Activated T-cell treated with anti-CD3 and anti-CD28 coated beads, Interleukin-2, amount 50 U/mL, for 24 hours (primary cell): ENCODE data around the gene TNFSF11.

Experiments used
- DNase-seq: peaks from one replicate; pipeline ENCODE4 v3.0.0-alpha.2; 2020
- H3K27ac Mint-ChIP-seq: 2 replicates; pipeline ENCODE4 v1.8.0; 2020; ENCODE audit warnings: mild to moderate bottlenecking, mixed read lengths
- H3K27me3 Mint-ChIP-seq: 2 replicates; pipeline ENCODE4 v1.8.0; 2020; ENCODE audit warnings: mixed read lengths
- H3K36me3 Mint-ChIP-seq: 2 replicates; pipeline ENCODE4 v1.8.0; 2020; ENCODE audit warnings: low read depth, mixed read lengths
- H3K4me1 Mint-ChIP-seq: 2 replicates; pipeline ENCODE4 v1.8.0; 2020; ENCODE audit warnings: low read depth, mixed read lengths
- H3K4me3 Mint-ChIP-seq: 2 replicates; pipeline ENCODE4 v1.8.0; 2020; ENCODE audit warnings: mild to moderate bottlenecking, moderate library complexity, mixed read lengths
- H3K9me3 Mint-ChIP-seq: 2 replicates; pipeline ENCODE4 v1.8.0; 2020; ENCODE audit warnings: mixed read lengths

Gene TNFSF11

DNA sequence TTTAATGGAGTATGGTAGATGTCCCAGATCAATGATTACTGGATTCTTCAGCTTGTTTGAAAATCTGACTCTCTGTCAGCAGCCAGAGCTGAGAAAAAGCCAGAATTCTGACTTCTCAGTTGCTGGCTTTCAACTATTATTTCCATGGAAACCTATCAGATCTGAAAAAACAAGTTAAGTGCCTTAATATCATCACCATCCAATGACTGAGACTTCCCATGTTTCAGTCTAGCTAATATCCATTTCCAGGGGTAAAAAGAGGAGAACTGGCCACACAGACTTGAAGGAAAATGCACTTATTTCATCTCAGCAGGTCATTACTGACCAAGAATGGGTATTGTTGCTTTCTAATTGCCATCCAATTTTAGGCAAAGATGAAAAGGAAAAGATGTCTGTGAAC lies 75.2 kb downstream of the TNFSF11 start:
- Mint-ChIP-seq H3K27me3 (peaks cover 42% of the 10 kb centered on the region), H3K4me1 (no peaks in the 10 kb centered on the region), H3K4me3 (no peak overlapping the region), H3K27ac (no peak overlapping the region), H3K9me3 (no peaks in the 10 kb centered on the region), H3K36me3 (no peaks in the 10 kb centered on the region)
- DNase-seq, result no peak

DNA sequence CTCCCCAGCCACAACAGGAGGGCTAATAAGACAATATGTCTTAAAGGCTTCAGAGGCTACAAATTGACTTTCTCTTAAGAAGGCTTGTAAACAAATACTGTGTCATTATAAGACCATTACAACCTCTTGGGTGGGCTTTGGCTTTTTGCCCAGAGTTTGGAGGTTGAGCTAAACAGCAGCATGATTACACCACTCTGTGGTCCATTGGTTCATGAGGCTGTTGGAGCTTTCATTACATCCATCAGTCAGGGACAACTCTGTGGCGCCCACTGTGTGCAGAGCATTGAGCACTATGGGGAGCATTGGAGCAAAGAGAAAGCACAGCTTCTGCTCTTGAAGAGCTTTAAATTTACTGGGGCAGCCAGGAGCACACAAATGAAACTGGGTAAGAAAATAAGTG lies 75.9 kb downstream of the TNFSF11 start:
- Mint-ChIP-seq H3K9me3 (no peaks in the 10 kb centered on the region), H3K27ac (no peak overlapping the region), H3K27me3 (peaks cover 45% of the 10 kb centered on the region), H3K4me1 (no peaks in the 10 kb centered on the region), H3K4me3 (no peak overlapping the region), H3K36me3 (no peaks in the 10 kb centered on the region)
- DNase-seq, result no peak

DNA sequence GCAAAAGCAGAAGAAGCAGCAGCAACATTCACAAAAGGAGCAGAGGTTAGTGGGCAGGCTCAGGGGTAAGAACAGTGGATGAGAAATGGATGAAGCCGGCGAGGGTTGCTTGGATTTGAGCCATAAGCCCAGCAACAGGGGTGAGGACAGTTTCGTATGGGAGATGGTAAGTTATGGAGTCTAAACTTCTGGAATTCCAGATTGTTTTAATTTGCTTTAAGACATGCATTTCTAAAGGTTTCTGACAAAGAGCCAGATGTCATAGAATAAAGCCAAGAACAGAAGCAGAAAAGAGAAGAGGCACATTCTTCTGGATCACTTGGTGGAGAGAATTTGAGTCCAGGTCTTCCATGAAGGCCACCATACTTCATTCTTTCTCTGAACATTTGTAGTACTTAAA lies 76.6 kb downstream of the TNFSF11 start:
- no peak overlapping the region for H3K27ac Mint-ChIP-seq
- DNase-seq, result no peak
- H3K4me3 Mint-ChIP-seq, result no peak overlapping the region
- H3K27me3 Mint-ChIP-seq, result peaks cover 52% of the 10 kb centered on the region
- H3K4me1 Mint-ChIP-seq, result no peaks in the 10 kb centered on the region
- H3K9me3 Mint-ChIP-seq, result no peaks in the 10 kb centered on the region
- H3K36me3 Mint-ChIP-seq, result no peaks in the 10 kb centered on the region

DNA sequence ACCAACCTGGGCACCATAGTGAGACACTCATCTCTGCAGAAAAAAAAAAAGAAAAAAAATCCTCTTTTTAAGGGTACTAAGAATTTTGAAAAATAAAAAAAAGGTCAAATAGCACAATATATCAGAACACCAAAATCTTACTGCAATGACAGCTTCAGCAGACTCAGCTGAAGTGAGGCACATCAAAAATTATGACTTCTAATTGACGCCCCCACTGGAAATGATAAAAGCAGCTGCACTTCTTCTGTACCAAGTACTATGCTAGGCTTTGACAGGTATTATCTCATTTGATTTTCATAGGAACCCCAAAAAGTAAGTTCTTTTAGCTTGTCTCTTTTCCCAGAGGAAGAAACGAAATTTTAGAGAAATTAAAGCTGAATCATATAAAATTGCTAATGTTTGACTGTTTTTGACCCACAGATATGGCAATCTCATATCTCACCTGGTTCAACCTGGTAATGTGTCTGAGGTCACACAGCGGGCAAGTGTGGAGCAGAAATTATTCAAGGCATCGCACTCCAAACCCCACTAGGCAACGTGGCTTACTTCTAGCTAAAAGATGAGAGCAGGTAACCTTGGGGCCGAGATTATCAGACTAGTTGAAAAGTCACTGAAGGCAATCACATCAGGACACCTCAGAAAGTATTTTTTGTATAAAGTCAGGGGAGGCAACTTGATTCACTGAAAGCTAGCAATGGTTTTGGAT lies 78.1 kb downstream of the TNFSF11 start:
- Mint-ChIP-seq H3K27me3 (peaks cover 62% of the 10 kb centered on the region), H3K4me3 (no peak overlapping the region), H3K27ac (no peak overlapping the region), H3K36me3 (no peaks in the 10 kb centered on the region), H3K9me3 (no peaks in the 10 kb centered on the region), H3K4me1 (no peaks in the 10 kb centered on the region)
- no peak for DNase-seq

DNA sequence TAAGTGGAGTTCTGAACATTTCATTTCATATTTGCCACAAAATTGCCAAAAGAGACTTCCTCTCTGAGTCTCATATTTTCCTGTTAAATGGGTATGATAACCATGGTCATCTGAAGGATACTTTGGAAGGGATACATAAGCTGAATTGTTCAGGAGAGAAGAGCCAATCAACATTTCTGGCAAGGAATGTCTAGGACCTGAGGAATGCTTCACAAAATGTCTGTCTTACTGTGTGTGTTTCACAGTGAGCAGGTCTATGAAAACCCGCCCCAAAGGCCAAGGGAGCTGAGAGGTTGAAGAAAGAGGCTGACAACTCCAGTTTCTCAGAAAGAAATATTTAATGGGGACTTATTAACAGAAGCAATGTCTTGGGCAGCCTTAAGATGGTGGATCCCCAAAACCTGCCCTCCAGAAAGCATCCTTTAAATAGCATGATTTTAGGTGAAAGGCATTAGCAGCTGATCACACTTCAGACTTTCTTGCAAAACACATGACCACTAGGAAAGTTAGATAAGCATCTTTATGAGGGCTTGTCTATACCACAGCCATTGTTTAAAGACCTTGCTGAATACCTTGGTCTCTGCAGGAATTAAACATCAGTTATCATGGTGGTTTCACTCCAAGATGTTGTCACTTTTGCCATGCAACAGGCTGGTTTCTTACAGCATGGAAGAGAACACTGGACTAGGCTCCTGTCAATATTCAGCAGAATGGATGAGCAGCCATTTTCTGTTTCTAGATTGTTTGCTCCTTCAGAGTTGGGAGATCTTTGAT lies 78.9 kb downstream of the TNFSF11 start:
- Mint-ChIP-seq H3K4me3 (no peak overlapping the region), H3K9me3 (no peaks in the 10 kb centered on the region), H3K4me1 (no peaks in the 10 kb centered on the region), H3K36me3 (no peaks in the 10 kb centered on the region), H3K27ac (no peak overlapping the region), H3K27me3 (peaks cover 65% of the 10 kb centered on the region)
- no peak for DNase-seq

DNA sequence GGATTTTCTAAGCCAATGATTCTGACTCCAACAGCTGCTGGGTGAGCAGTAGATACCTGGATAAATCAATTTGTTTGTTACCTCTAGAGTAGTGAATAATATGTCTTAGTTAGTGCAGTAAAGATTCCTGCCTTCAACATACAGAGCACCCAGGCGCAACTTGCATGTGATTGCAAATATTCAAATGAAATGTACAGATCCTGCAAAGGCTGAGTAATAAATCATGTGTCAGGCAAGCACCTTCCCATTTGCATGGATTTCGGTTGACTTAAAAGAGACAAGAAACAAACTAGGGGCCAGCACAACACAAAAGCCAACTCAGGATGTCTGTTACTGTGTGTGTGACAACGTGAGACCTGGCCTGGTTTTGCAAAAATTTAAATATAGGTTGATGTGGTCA lies 79.7 kb downstream of the TNFSF11 start:
- H3K27me3 Mint-ChIP-seq, result peaks cover 68% of the 10 kb centered on the region
- no peaks in the 10 kb centered on the region for H3K4me1 Mint-ChIP-seq
- H3K4me3 Mint-ChIP-seq, result no peak overlapping the region
- no peak overlapping the region for H3K27ac Mint-ChIP-seq
- DNase-seq, result no peak
- H3K9me3 Mint-ChIP-seq, result no peaks in the 10 kb centered on the region
- H3K36me3 Mint-ChIP-seq, result no peaks in the 10 kb centered on the region

DNA sequence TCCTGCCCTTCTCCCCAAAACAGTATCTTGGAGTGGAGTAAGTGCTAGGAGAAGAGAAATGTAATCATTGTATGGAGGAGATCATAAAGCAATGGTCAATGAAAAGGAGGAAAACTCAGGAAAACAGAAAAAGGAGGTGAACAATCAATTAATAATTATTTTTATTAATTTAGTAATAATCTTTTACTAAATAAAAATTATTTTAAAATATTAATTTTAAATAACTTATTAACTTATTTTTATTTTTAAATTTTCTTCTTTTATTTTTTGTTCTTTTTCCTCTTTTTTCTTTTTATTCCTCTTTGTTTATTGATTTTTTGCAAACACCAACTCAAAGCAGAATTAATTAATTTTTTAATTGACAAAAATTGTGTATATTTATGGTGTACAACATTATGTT lies 80.3 kb downstream of the TNFSF11 start:
- Mint-ChIP-seq H3K4me3 (no peak overlapping the region), H3K27me3 (peaks cover 67% of the 10 kb centered on the region), H3K4me1 (no peaks in the 10 kb centered on the region)

DNA sequence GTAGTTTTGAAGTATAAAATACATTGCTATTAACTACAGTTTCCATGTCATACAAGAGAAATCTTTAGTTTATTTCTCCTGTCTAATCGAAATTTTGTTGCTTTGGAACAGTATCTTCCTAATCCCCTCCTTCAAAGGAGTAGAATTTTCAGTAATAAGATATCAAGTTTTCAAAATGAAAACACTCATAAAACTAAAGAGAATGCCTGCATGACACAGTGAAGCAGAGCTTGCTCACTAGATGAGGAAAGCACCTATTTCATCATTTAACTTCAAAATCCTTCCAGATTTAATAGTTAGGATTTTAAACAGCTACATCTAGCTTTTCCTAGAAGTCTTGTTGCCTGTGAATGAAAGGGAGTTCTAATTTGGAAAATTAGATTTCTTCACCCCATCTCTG lies 80.8 kb downstream of the TNFSF11 start:
- H3K4me1 Mint-ChIP-seq, result no peaks in the 10 kb centered on the region
- H3K27me3 Mint-ChIP-seq, result peaks cover 67% of the 10 kb centered on the region
- H3K9me3 Mint-ChIP-seq, result no peaks in the 10 kb centered on the region
- H3K36me3 Mint-ChIP-seq, result no peaks in the 10 kb centered on the region
- no peak overlapping the region for H3K4me3 Mint-ChIP-seq
- H3K27ac Mint-ChIP-seq, result no peak overlapping the region
- DNase-seq, result no peak

More for the DNA sequence above, 80.3 kb downstream of the TNFSF11 start:
- Mint-ChIP-seq H3K9me3 (no peaks in the 10 kb centered on the region), H3K27ac (no peak overlapping the region), H3K36me3 (no peaks in the 10 kb centered on the region)
- DNase-seq, result no peak

DNA sequence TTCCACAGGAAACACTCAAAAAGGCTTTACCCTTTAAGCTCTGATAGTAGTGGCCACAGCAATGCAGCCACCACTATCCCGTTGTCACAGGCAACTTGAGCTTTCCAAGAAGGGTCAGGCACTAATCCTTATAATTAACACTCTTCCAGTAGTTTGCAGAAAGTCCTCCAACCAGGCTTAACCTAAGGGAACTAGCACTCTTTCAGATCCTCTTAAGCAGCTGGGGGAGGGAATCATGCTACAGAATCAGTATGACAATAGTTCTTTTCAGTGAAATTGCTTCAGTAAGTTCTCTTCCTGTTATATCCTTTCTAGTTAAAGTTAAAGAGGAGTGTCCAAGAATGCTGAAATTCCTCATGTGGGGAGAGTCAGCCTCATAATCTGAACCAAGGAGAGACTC lies 82.2 kb downstream of the TNFSF11 start:
- Mint-ChIP-seq H3K36me3 (no peaks in the 10 kb centered on the region), H3K27ac (no peak overlapping the region), H3K4me3 (no peak overlapping the region), H3K9me3 (no peaks in the 10 kb centered on the region), H3K4me1 (no peaks in the 10 kb centered on the region), H3K27me3 (peaks cover 69% of the 10 kb centered on the region)
- no peak for DNase-seq

DNA sequence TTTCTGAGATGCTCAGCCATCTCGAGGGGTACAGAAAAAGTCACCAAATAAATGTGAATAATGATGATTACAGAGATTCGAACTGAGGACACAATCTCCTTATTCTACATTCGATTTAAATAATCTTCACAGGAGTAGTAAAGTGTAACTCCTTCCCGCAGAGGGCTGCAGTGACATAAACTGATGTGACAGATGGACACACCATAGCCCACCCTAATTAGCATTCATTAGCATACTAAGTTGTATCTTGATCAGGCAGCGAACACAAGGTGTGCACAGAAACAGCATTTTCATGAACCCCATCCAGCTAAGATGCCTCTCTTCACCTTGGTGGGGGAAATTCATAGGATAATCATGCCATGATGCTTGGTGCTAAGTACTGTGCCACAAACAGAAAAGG lies 83.0 kb downstream of the TNFSF11 start:
- no peaks in the 10 kb centered on the region for H3K4me1 Mint-ChIP-seq
- no peaks in the 10 kb centered on the region for H3K9me3 Mint-ChIP-seq
- H3K27me3 Mint-ChIP-seq, result peaks cover 71% of the 10 kb centered on the region
- H3K36me3 Mint-ChIP-seq, result no peaks in the 10 kb centered on the region
- H3K4me3 Mint-ChIP-seq, result no peak overlapping the region
- H3K27ac Mint-ChIP-seq, result no peak overlapping the region
- no peak for DNase-seq
